Nucleus accumbens (tissue), 56 donors: Measurements from ENCODE around the gene SRSF4.
A peak's percentile ranks its signal among the peaks of the same experiment; 100 is the strongest.
"Not testable (repeated sequence)": the region's sequence is repeated elsewhere in the genome, so short reads cannot be mapped to it uniquely, and the experiment has no call there.

ENCODE experiments used
- DNase-seq, 56 donors: peaks; one replicate each; lab custom pipeline; 2025; lab: John Stamatoyannopoulos, UW

Gene SRSF4

DNA sequence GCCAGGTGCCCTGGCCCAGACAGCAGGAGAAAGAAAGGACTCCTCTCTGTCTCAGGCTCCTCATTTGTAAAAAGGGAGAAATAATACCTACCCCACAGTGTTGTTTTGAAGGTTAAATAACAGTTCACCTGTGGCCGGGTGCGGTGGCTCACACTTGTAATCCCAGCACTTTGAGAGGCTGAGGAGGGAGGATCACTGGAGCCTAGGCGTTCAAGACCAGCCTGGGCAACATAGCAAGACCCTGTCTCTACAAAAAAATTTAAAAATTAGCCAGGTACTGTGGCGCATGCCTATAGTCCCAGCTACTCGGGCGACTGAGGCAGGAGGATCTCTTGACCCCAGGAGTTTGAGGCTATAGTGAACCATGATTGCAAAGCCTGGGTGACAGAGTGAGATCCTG, 55.5 kb downstream of the SRSF4 start:
- no peak for DNase-seq

DNA sequence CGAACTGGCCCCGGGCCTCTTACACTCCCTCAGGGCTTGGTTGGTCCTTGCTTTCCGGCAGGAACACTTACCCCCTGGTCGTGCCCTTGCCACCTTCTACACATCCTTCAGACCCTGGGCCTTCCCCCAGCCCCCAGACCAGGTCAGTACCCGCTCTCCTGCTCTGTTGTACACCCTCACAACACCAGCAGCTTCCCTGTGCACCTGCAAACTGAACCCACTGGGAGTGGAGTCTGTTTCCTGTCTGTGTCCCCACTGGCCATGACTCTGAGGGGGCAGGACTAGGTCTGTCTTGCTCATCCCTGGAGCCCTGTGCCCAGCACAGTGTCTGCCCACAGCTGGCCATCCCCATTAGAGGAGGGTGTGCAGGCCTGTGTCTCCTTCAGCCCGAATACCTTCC, 55.9 kb downstream of the SRSF4 start:
- no peak for DNase-seq

DNA sequence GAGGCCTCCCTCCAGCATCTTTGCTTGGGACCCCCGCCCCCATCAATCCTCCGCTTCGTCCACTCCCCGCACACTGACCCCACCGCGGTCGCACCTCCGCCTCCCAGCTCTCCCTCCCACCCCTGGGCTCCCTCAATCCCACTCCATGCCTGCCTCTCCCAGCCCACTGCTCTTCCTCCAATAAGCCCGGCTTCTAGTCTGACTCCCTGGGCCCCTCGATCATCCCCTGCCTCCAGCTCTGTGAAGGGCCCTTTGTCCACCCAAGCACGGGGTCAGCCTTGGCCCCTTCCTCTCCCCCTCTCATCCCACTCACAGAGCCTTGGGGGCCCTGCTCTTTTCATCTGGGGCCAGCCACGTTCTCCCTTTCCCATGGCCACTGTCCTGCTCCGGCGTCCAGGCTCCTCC, 56.5 kb downstream of the SRSF4 start:
- no peak for DNase-seq

GRCh38 chr1:29124366-29125236, 57.1 kb downstream of the SRSF4 start:
- DNase-seq, result peak in 4 of 56 donors; percentile 14 to 44 (median 26)

DNA sequence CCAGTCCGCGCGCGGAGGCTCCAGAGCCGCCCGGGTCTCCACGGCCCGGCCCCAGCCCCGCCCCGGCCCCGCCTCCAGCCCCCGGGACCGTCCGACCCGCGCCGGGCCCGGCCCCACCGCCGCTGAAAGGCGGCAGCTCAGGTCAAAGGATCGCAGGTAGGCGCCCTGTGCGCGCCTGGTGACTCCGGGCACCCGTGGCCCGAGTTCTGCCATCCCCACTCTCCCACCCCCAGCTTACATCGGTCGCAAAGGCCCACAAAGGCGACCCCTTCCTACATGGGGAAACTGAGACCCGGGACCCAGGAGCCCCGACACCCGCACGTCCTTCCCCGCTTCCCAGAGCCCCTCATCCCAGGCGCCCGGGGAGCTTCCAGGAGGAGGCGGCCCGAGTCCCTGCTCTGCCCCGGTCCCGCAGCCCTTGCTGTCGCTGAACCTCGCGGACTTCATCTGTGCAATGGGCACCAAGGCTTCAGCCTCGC, 57.8 kb downstream of the SRSF4 start, which contains the start of gene TMEM200B:
Gene TMEM200B (minus strand): TSS at position 17 of the 479 bp plus-strand sequence. CDS start 2,075 bp downstream, outside the sequence.
- no peak for DNase-seq

DNA sequence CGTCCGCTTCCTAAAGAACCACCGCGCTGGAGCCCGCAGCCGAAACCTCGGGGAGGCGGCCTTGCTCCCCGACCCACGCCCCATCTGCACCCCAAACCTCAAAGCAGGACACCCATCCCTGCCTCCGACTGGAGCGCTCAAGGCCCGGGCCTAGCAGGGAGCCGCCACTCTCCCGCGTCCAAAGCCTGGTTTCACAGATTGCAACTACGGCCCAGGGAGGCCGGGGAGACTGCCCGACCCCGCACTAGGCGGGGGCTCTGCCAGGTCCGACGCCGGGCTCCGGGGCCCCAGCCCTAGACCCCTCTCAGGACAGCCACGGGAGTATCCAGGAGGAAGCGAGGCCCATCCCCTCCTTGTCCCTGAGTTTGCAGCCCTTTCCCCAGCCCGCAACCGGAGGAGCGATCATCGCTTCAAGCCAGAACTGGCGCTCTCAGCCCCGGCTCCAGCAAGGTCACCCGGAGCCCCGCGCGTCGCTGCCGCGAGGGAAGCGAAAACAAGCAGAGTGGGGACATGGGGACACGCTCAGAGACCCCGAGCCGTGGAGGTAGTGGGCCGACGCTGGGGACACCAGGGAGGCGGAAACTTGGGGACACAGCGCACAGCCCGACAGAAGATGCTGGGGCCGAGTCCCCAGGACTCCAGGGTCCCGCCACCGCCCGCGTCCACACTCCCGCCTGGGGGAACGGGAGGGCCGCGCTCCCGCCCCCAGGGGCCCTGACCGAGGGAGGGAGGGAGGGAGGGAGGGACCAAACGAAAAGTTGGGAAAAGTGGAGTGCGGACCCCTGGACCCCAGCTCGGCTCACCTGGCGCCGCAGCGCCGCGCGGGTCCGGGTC, 58.4 kb downstream of the SRSF4 start:
- DNase-seq, result no peak

DNA sequence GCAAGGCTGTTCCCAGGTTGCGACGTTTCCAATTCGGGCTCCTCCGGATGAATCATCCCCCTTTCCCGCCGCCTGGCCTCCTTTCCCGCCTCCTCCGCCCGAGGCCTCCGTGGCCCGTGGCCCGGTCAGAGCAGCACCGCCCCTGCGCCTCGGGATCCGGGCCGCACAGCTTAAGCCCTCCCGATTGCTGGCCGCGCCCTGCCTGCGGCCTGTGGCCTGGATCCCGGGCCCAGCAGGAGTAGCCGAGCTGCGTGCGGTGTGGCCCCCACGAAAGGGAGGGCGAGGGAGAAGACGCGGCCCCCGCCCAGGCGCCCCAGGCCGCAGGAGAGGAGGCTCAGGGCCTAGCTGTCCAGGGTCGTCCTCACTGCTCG, 59.0 kb downstream of the SRSF4 start:
- no peak for DNase-seq

DNA sequence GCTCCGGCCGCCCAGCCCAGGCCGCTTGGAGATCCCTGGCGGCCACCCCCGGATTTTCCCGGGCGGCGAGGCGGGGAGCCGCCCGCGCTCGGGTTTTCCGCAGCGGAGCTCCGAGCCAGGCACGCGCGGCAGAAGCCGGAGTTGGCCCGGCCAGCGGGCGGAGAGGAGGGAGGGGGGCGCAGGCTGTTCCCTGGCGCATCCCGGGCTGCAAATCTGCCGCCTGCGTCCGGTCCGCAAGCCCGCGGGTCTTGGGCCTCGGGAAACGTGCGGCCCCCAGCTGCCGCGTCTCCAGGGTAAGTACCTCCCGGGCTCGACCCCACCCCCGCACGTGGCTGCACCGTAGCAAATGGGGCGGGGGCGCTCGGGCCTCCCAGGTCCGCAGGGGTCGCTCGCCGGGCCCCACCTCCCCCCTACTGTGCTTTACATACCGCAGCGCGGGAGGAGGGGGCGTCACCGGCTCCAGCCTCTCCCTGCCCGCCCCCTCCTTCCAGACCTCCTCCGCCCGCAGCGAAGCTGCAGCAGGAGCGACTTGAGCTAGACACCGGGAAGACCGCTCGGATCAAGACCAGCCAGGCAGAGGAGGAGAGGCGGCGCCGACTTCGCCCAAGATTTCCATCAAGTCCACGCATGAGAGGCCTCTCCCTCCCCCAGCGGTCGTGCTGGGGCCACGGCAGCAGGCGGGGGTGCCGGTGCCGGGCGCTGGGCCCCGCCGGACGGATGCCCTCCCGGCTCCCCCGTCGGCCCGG, 59.6 kb downstream of the SRSF4 start:
- DNase-seq, result peak in 5 of 56 donors; percentile 10 to 64 (median 19)

DNA sequence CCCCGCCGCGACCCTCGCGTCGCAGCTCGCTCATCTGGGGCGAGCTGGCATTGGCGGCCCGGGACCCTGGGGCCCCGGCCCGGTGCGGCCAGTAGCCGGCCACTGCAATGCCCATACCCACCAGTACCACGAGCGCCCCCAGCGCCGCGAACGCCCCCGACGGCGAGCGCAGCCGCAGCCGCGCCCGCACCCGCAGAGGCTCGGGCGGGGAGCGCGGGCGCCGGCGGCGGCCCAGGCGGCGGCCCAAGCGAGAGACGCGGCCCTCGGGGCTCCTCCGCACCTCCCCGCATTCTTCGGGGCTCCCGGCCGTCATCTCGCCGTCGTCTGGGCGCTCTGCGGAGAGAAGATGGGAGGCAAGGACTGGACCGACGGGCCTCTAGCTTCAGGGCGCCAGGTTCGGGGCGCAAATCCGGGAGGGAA, 60.2 kb downstream of the SRSF4 start:
- no peak for DNase-seq

- DNase-seq, result peak in 2 of 56 donors; percentile 18 to 23
Measured at GRCh38 chr1:29120947-29121485, 60.7 kb downstream of the SRSF4 start.

DNA sequence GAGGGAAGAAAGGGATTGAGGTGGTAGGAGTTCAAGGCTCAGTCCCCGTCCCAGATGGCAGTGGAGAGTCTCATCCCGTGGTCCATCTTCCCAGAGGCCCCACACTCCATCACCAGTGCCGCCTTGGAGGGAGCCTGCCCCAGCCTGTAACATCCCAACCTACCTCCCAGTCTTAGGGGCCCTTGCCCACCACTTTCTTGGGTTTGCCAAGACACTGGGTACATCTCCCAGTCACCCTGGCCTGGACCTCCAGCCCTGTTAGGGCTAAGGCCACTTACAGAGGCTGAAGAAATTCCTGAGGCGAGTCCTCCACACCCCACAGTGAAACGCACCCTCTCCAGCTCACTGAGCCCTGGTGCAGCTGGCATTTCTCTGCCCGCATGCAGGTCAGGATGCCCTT, 61.3 kb downstream of the SRSF4 start:
- DNase-seq, result no peak

DNA sequence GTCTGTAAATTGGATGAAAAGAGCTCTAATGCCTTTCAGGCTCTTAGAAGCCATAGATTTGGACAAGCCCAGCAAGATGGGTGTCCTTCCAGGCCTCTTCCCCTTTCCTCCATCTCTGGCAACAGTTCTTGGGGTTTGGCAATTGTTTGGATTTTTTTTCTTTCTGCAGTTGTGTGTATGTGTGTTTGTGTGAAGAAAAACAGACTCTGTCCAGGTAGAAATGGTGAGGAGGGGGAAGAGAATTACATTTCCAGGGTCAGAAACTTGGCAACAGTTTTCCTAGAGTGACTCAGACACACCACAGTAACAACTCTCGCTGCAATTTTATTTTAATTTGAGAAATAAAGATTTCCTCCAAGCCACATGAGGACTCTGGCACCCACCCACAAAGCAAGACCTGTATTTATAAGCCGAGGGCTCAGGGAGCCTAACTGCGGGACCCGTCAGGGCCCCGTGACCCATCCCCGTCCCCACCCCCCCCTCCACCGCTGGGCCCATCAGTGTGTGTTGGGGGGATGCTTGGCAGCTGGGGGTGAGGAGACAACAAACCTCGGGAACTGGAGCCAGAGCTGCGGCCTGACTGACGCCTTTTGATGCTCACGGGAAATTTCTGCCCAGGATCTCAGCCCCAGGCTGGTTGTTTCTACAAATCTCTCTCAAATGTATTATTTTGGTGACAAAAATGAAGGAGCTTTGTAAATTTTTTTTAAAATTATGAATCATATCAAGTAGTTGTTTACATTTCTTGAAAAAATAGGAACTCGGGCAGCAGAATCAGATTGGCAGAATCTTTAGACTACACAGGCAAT, 62.4 kb downstream of the SRSF4 start:
- no peak for DNase-seq

GRCh38 chr1:29117381-29117780, 64.3 kb downstream of the SRSF4 start:
- DNase-seq, result no peak

- DNase-seq, result no peak
Measured at GRCh38 chr1:29114654-29115053, 67.0 kb downstream of the SRSF4 start.

- peak in 3 of 56 donors; percentile 13 to 21 (median 17) for DNase-seq
Measured at GRCh38 chr1:29113413-29114117, 68.1 kb downstream of the SRSF4 start.

- peak in 4 of 56 donors; percentile 13 to 33 (median 20) for DNase-seq
Measured at GRCh38 chr1:29112705-29113412, 68.8 kb downstream of the SRSF4 start.

DNA sequence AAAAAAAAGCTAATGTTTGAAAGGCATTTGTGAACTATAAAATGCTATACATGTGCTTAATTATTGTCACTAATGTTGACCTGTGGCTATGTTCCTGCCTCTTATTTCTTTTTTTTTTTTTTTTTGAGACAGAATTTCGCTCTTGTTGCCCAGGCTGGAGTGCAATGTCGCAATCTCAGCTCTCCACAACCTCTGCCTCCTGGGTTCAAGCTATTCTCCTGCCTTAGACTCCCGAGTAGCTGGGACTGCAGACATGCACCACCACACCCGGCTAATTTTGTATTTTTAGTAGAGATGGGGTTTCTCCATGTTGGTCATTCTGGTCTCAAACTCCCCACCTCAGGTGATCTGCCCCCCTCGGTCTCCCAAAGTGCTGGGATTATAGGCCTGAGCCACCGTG, 73.7 kb downstream of the SRSF4 start:
- DNase-seq, result not testable (repeated sequence)

- no peak for DNase-seq
Measured at GRCh38 chr1:29105822-29106221, 75.9 kb downstream of the SRSF4 start.
